Measurements from ENCODE around the gene C4orf50. TPM values are rescaled to one million over a fixed set of nuclear protein-coding genes. Genes with fewer than 3 reads are reported as not detected.
A peak's percentile ranks its signal among the peaks of the same experiment; 100 is the strongest.

The C4orf50 gene
- total and polyA plus RNA-seq, 2 donors (not counting 1 experiment from before 2014, with no cell fraction given): 0.02 TPM; not detected in 1

- Histone ChIP-seq H4K20me1 (ENCODE audit: control insufficient read depth, insufficient read depth, low read length, poor library complexity, severe bottlenecking) (no peaks in the 10 kb centered on the region), H3K4me1 (ENCODE audit: control insufficient read depth in 2 of 2, insufficient read depth in 2 of 2, low read length in 2 of 2) (peaks cover 19 to 28% of the 10 kb centered on the region in 2 donors), H2AFZ (ENCODE audit: insufficient read depth, low read depth, low read length, poor library complexity, severe bottlenecking) (no peak overlapping the region), H3K9ac (ENCODE audit: low read length) (no peak overlapping the region), H3K9me3 (ENCODE audit: control extremely low read depth in 1 of 3, control insufficient read depth in 2 of 3, insufficient read depth in 1 of 3, low read length in 2 of 3) (peaks cover 0 to 50% (median 0%) of the 10 kb centered on the region in 3 donors), H3K27ac (ENCODE audit: low read length in 2 of 2) (no peak overlapping the region), H3K4me2 (replicated peaks; ENCODE audit: low read depth, low read length, poor library complexity, severe bottlenecking) (no peak overlapping the region), H3K36me3 (replicated peaks in 1 of 2; ENCODE audit: control extremely low read depth in 1 of 2, control insufficient read depth in 1 of 2, extremely low read depth in 1 of 2, insufficient read depth in 2 of 2, low read length in 1 of 2) (no peaks in the 10 kb centered on the region), H3K79me2 (ENCODE audit: control insufficient read depth, insufficient read depth, low read length) (no peaks in the 10 kb centered on the region), H3K4me3 (ENCODE audit: control extremely low read depth in 1 of 5, extremely low read depth in 1 of 5, insufficient read depth in 1 of 5, low read depth in 2 of 5, low read length in 4 of 5) (no peak overlapping the region), H3K27me3 (replicated peaks in 1 of 4; ENCODE audit: control extremely low read depth in 1 of 4, control insufficient read depth in 3 of 4, insufficient read depth in 4 of 4, low read length in 3 of 4) (peaks cover 0 to 67% (median 35%) of the 10 kb centered on the region in 4 experiments)
- no peak for TF ChIP-seq CTCF (IDR thresholded peaks at IDR 0.05)
- TF ChIP-seq EZH2 (IDR thresholded peaks at IDR 0.05; ENCODE audit: borderline replicate concordance, insufficient read depth, low read depth, low read length, poor library complexity, severe bottlenecking): no peak
- peaks cover 16% of the 10 kb centered on the region for H3K4me1 Mint-ChIP-seq
- 18% methylated on average over 16 of the region's 34 CpGs for WGBS (ENCODE audit: insufficient coverage)
- H3K27ac Mint-ChIP-seq: no peak overlapping the region
- intact Hi-C loops (cut with micrococcal nuclease): no loop called here
- POLR2A ChIA-PET: no interaction called here
- no peak overlapping the region for H3K4me3 Mint-ChIP-seq
- ATAC-seq (ENCODE audit: low read depth) (no peak), DNase-seq (no peak)
- CTCF ChIA-PET: no interaction called here
- H3K27me3 Mint-ChIP-seq: peaks cover 54% of the 10 kb centered on the region
- H3K9me3 Mint-ChIP-seq (ENCODE audit: insufficient read depth): no peaks in the 10 kb centered on the region
Measured at GRCh38 chr4:5891563-5892322, 126.5 kb downstream of the C4orf50 start.

- peaks cover 58% of the 10 kb centered on the region for H3K27me3 Mint-ChIP-seq
- H3K27me3 ChIP-seq (replicated peaks in 1 of 4; ENCODE audit: control extremely low read depth in 1 of 4, control insufficient read depth in 3 of 4, insufficient read depth in 4 of 4, low read length in 3 of 4): peaks cover 0 to 70% (median 37%) of the 10 kb centered on the region in 4 experiments
- H3K27ac ChIP-seq (ENCODE audit: low read length in 2 of 2): no peak overlapping the region
- H3K79me2 ChIP-seq (ENCODE audit: control insufficient read depth, insufficient read depth, low read length): no peaks in the 10 kb centered on the region
- no peaks in the 10 kb centered on the region for H4K20me1 ChIP-seq (ENCODE audit: control insufficient read depth, insufficient read depth, low read length, poor library complexity, severe bottlenecking)
- ChIA-PET POLR2A (no interaction called here), CTCF (no interaction called here)
- H3K9ac ChIP-seq (ENCODE audit: low read length): no peak overlapping the region
- peak overlapping the region; percentile 38 for H3K4me2 ChIP-seq (replicated peaks; ENCODE audit: low read depth, low read length, poor library complexity, severe bottlenecking)
- intact Hi-C loops (cut with micrococcal nuclease): no loop called here
- peaks cover 31 to 34% of the 10 kb centered on the region in 2 donors for H3K4me1 ChIP-seq (ENCODE audit: control insufficient read depth in 2 of 2, insufficient read depth in 2 of 2, low read length in 2 of 2)
- no peaks in the 10 kb centered on the region for H3K36me3 ChIP-seq (replicated peaks in 1 of 2; ENCODE audit: control extremely low read depth in 1 of 2, control insufficient read depth in 1 of 2, extremely low read depth in 1 of 2, insufficient read depth in 2 of 2, low read length in 1 of 2)
- 10% methylated on average over 40 of the region's 41 CpGs for WGBS (ENCODE audit: insufficient coverage)
- H3K27ac Mint-ChIP-seq: no peak overlapping the region
- peak overlapping the region; percentile 29 for H3K4me3 Mint-ChIP-seq
- H3K4me3 ChIP-seq (ENCODE audit: control extremely low read depth in 1 of 5, extremely low read depth in 1 of 5, insufficient read depth in 1 of 5, low read depth in 2 of 5, low read length in 4 of 5): peak overlapping the region in 1 of 5 experiments; percentile 5
- peaks cover 0 to 51% (median 0%) of the 10 kb centered on the region in 3 donors for H3K9me3 ChIP-seq (ENCODE audit: control extremely low read depth in 1 of 3, control insufficient read depth in 2 of 3, insufficient read depth in 1 of 3, low read length in 2 of 3)
- TF ChIP-seq CTCF (IDR thresholded peaks at IDR 0.05) (no peak), EZH2 (IDR thresholded peaks at IDR 0.05; ENCODE audit: borderline replicate concordance, insufficient read depth, low read depth, low read length, poor library complexity, severe bottlenecking) (no peak)
- H3K4me1 Mint-ChIP-seq: peaks cover 29% of the 10 kb centered on the region
- no peak for ATAC-seq (ENCODE audit: low read depth)
- no peak for DNase-seq
- H3K9me3 Mint-ChIP-seq (ENCODE audit: insufficient read depth): no peaks in the 10 kb centered on the region
- H2AFZ ChIP-seq (ENCODE audit: insufficient read depth, low read depth, low read length, poor library complexity, severe bottlenecking): no peak overlapping the region
Measured at GRCh38 chr4:5890063-5890727, 128.0 kb downstream of the C4orf50 start.
